C4-2B (cell line): ENCODE results near the gene TMEM175.
"Not testable (repeated sequence)": the region's sequence is repeated elsewhere in the genome, so short reads cannot be mapped to it uniquely, and the experiment has no call there.

Experiments
- CTCF ChIP-seq: fragments of 450-650 bp; conservative IDR thresholded peaks from 2 replicates; pipeline ENCODE4 v1.5.1; 2017; ENCODE audit warnings: mild to moderate bottlenecking
- ZFX ChIP-seq: fragments of 450-650 bp; IDR thresholded peaks from 2 replicates; pipeline ENCODE4 v1.6.1; 2017

- TF ChIP-seq CTCF, ZFX: not testable (repeated sequence)
These were observed 13.1 kb upstream of the TMEM175 start for GRCh38 chr4:919004-919680.
